HEK293 (cell line): ENCODE data around the gene ABCG1.

Experiments
- HOXA7 ChIP-seq: sonication (generic); formaldehyde crosslinking; IDR thresholded peaks from 2 replicates; pipeline ENCODE4 v1.8.1; 2022; ENCODE audit warnings: missing genetic modification reagents, borderline replicate concordance
- ZNF19 ChIP-seq: fragments of 450-650 bp; formaldehyde crosslinking; IDR thresholded peaks from 2 replicates; pipeline ENCODE4; 2016; ENCODE audit warnings: missing biosample characterization, missing genetic modification characterization, low read depth
- ZNF366 ChIP-seq: fragments of 450-650 bp; formaldehyde crosslinking; conservative IDR thresholded peaks from 2 replicates; pipeline ENCODE4 v1.5.1; 2016; ENCODE audit warnings: missing biosample characterization, missing genetic modification characterization
- ZNF521 ChIP-seq: fragments of 450-650 bp; formaldehyde crosslinking; IDR thresholded peaks from 2 replicates; pipeline ENCODE4 v1.5.1; 2017; ENCODE audit warnings: missing biosample characterization, mild to moderate bottlenecking, missing genetic modification characterization
- ZNF558 ChIP-seq: fragments of 450-650 bp; formaldehyde crosslinking; IDR thresholded peaks from 2 replicates; pipeline ENCODE4 v1.5.1; 2016; ENCODE audit warnings: missing biosample characterization, missing genetic modification characterization
- ZNF776 ChIP-seq: fragments of 450-650 bp; formaldehyde crosslinking; IDR thresholded peaks from 2 replicates; pipeline ENCODE4 v1.5.0; 2017; ENCODE audit warnings: missing biosample characterization, missing genetic modification characterization, borderline replicate concordance
- TF ChIP-seq, protein P1 (sequence below): fragments of 450-650 bp; formaldehyde crosslinking; IDR thresholded peaks from 2 replicates; pipeline ENCODE4 v1.5.1; 2017; ENCODE audit warnings: missing biosample characterization, mild to moderate bottlenecking, missing genetic modification characterization, moderate library complexity
- TF ChIP-seq, protein P2 (sequence below): fragments of 450-650 bp; formaldehyde crosslinking; IDR thresholded peaks from 2 replicates; pipeline ENCODE4 v1.5.1; 2016; ENCODE audit warnings: missing biosample characterization, missing genetic modification characterization

DNA sequence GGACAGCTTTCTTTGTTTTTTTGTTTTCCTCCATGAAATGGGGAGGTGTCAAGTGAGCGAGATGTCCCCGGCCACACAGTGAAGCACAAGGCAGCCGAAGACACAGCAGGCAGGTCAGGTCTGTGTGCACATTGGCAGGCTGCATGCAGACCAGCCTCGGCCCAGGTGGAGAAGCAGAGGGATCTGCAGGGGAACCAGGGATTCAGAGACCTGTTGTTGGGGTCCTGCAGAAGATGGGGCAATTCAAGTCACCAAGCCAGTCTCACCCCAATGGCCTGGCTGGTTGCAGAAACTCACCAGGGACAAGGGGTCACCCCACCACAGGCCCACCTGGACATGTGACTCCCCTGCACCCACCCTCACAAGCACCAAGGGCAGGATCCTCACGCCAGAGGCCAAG is 4.0 kb upstream of the ABCG1 start:
- TF ChIP-seq, protein P1, sequence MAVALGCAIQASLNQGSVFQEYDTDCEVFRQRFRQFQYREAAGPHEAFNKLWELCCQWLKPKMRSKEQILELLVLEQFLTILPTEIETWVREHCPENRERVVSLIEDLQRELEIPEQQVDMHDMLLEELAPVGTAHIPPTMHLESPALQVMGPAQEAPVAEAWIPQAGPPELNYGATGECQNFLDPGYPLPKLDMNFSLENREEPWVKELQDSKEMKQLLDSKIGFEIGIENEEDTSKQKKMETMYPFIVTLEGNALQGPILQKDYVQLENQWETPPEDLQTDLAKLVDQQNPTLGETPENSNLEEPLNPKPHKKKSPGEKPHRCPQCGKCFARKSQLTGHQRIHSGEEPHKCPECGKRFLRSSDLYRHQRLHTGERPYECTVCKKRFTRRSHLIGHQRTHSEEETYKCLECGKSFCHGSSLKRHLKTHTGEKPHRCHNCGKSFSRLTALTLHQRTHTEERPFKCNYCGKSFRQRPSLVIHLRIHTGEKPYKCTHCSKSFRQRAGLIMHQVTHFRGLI (tag by site-specific recombination), result no peak
- TF ChIP-seq, protein P2, sequence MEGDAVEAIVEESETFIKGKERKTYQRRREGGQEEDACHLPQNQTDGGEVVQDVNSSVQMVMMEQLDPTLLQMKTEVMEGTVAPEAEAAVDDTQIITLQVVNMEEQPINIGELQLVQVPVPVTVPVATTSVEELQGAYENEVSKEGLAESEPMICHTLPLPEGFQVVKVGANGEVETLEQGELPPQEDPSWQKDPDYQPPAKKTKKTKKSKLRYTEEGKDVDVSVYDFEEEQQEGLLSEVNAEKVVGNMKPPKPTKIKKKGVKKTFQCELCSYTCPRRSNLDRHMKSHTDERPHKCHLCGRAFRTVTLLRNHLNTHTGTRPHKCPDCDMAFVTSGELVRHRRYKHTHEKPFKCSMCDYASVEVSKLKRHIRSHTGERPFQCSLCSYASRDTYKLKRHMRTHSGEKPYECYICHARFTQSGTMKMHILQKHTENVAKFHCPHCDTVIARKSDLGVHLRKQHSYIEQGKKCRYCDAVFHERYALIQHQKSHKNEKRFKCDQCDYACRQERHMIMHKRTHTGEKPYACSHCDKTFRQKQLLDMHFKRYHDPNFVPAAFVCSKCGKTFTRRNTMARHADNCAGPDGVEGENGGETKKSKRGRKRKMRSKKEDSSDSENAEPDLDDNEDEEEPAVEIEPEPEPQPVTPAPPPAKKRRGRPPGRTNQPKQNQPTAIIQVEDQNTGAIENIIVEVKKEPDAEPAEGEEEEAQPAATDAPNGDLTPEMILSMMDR (tag by site-specific recombination), result no peak
- TF ChIP-seq ZNF521 (no peak), ZNF19 (tag by site-specific recombination) (no peak), ZNF776 (tag by site-specific recombination) (no peak), ZNF366 (tag by site-specific recombination) (no peak), ZNF558 (no peak), HOXA7 (no peak)
